Measurements from ENCODE around the gene FNBP1. TPM values are rescaled to one million over a fixed set of nuclear protein-coding genes. Genes with fewer than 3 reads are reported as not detected.

The FNBP1 gene
- total RNA-seq, 3 donors from 2014 or later, result 40.9 to 176 (median 42.0) TPM

DNA sequence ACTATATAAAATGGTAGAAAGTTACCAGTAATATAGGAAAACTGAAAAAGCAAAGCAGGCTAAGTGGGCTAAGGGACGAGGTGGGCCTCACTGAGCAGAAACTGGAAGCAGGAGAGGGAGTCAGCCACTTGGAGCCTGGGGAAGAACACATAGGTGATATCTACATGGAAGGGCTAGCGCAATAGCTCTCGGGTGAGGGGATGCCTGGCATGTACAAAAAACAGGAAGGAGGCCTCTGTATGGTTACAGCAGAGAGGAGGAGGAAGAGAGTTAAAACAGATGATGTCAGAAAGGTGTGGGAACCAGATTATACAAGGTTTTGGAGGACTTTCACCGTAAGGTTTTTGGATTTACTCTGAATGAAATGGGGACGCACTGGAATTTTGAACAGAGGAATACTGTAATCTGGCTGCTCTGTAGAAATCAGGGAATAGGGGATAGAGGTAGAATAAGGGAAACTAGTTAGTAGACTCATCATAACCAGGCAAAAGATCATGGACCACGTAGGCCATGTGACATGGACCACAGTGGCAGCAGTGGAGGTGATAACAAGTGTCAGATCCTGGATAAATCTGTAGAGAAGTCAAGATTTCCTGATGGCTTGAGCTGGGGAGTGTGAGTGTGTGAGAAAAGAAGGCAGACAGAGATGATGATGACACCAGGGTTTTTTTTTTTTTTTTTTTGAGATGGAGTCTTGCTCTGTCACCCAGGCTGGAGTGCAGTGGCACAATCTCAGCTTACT, 52.5 kb downstream of the FNBP1 start:
- DNase-seq (no peak), ATAC-seq (peak; percentile 72)
- intact Hi-C loops (cut with DNase I, micrococcal nuclease), result no loop called here
- Histone ChIP-seq H3K4me1 (ENCODE audit: low read depth) (peaks cover 7% of the 10 kb centered on the region), H3K36me3 (ENCODE audit: low read depth) (no peaks in the 10 kb centered on the region), H3K4me3 (no peak overlapping the region), H3K9me3 (no peaks in the 10 kb centered on the region)
- TF ChIP-seq, protein P1, sequence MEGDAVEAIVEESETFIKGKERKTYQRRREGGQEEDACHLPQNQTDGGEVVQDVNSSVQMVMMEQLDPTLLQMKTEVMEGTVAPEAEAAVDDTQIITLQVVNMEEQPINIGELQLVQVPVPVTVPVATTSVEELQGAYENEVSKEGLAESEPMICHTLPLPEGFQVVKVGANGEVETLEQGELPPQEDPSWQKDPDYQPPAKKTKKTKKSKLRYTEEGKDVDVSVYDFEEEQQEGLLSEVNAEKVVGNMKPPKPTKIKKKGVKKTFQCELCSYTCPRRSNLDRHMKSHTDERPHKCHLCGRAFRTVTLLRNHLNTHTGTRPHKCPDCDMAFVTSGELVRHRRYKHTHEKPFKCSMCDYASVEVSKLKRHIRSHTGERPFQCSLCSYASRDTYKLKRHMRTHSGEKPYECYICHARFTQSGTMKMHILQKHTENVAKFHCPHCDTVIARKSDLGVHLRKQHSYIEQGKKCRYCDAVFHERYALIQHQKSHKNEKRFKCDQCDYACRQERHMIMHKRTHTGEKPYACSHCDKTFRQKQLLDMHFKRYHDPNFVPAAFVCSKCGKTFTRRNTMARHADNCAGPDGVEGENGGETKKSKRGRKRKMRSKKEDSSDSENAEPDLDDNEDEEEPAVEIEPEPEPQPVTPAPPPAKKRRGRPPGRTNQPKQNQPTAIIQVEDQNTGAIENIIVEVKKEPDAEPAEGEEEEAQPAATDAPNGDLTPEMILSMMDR (IDR thresholded peaks at IDR 0.05), result no peak

DNA sequence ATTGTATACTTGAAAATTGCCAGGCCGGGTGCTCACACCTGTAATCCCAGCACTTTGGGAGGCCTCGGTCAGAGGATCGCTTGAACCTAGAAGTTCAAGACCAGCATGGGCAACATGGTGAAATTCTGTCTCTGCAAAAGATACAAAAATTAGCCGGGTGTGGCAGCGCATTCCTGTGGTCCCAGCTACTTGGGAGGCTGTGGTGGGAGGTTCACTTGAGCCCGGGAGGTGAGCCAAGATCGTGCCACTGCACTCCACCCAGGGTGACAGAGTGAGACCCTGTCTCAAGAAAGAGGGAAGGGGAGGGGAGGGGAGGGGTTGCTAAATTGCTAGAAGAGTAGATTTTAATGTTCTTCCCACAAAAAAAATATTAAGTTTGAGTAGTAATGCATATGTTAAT, 53.2 kb downstream of the FNBP1 start:
- TF ChIP-seq, protein P1 (IDR thresholded peaks at IDR 0.05), result no peak
- H3K36me3 ChIP-seq (ENCODE audit: low read depth), result no peaks in the 10 kb centered on the region
- intact Hi-C loops (cut with DNase I, micrococcal nuclease), result no loop called here
- no peak for ATAC-seq
- peaks cover 6% of the 10 kb centered on the region for H3K4me1 ChIP-seq (ENCODE audit: low read depth)
- no peak overlapping the region for H3K4me3 ChIP-seq
- no peaks in the 10 kb centered on the region for H3K9me3 ChIP-seq
- no peak for DNase-seq

DNA sequence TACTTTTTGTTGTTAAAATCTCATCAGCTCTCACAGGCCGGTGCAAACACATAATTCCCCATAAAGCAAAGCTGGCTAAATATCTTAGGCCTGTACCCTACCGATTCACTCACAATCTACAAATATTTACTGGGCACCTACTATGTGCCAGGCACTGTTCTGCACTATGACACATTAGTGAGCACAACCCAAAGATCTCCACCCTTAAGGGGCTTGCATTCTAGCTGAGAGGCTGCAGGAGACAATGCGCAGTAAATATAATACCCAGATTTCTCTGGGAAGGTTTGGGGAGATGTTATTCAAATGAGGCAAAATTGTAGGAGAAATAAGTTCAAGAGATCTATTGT, 53.7 kb downstream of the FNBP1 start:
- no peak for ATAC-seq
- intact Hi-C loops (cut with DNase I, micrococcal nuclease), result no loop called here

DNA sequence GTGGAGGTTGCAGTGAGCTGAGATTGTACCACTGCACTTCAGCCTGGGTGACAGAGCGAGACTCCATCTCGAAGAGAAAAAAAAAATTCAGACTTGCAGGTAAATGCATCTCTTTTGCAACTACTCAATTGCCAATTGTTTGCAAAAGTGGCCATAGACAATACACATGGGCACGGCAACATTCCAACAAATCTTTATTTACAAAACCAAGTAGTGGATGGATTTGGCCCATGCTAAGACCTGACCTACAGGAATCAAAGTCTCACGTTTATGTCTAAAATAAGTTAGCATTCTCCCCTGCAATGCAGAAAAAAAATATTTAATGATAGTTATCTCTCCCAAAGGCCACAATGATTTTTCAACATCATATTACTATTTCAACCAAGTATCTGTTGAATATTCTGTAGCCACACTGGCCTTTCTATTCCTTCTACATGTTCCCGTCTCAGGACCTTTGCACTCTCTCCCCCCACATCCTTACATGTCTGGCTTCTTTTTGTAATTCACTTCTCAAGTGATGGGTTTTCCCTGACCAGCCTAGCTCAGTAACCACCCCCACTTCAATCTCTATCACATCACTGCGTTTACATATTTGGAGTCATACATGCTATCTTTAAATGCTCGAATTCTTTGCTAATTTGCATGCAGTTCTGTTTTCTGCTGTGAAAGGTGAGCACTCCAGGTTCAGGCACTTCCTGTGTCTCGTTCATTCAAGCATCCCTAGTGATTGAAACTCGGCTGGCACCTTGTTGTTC, 54.2 kb downstream of the FNBP1 start:
- Histone ChIP-seq H3K4me3 (no peak overlapping the region), H3K4me1 (ENCODE audit: low read depth) (peaks cover 6% of the 10 kb centered on the region), H3K36me3 (ENCODE audit: low read depth) (no peaks in the 10 kb centered on the region), H3K9me3 (no peaks in the 10 kb centered on the region)
- ATAC-seq (peak; percentile 70), DNase-seq (no peak)
- TF ChIP-seq, protein P1 (IDR thresholded peaks at IDR 0.05), result no peak
- intact Hi-C loops (cut with DNase I, micrococcal nuclease), result no loop called here

More for the DNA sequence above, 53.7 kb downstream of the FNBP1 start:
- Histone ChIP-seq H3K9me3 (no peaks in the 10 kb centered on the region), H3K4me1 (ENCODE audit: low read depth) (peaks cover 6% of the 10 kb centered on the region), H3K4me3 (no peak overlapping the region), H3K36me3 (ENCODE audit: low read depth) (no peaks in the 10 kb centered on the region)
- DNase-seq, result no peak
- TF ChIP-seq, protein P1 (IDR thresholded peaks at IDR 0.05), result no peak

DNA sequence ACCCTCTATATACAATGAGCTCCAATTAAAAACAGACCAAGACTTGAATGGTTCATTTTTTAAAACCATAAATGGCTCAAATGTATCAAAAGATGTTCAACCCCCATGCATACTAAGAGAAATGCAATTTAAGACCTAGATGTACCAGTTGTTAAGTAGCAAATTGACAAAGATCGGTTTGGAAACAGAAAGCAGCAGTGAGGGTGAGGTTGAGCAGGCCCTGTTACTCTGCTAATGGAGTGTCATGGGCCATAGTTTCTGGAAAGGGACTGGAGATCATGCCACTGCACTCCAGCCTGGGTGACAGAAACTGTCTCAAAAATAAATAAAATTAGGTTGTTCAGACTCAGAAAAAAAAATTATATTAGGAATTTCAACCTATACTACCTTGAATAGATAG, 55.0 kb downstream of the FNBP1 start:
- DNase-seq, result no peak
- no peak for ATAC-seq
- intact Hi-C loops (cut with DNase I, micrococcal nuclease), result no loop called here

More for the DNA sequence above, 55.0 kb downstream of the FNBP1 start:
- peaks cover 6% of the 10 kb centered on the region for H3K4me1 ChIP-seq (ENCODE audit: low read depth)
- TF ChIP-seq, protein P1 (IDR thresholded peaks at IDR 0.05), result no peak
- no peaks in the 10 kb centered on the region for H3K36me3 ChIP-seq (ENCODE audit: low read depth)
- H3K9me3 ChIP-seq, result no peaks in the 10 kb centered on the region
- no peak overlapping the region for H3K4me3 ChIP-seq
